Inferior parietal cortex (tissue), 1 donor: ENCODE measurements around the gene IL1RAPL2.
A peak's percentile ranks its signal among the peaks of the same experiment; 100 is the strongest.

Source experiments
- DNase-seq: peaks from one replicate; pipeline ENCODE4 v3.0.0-alpha.2; 2016; ENCODE audit errors: extremely low spot score

IL1RAPL2 gene

GRCh38 chrX:105461016-105461415 lies 895.0 kb downstream of the IL1RAPL2 start:
- DNase-seq = no peak

- no peak for DNase-seq
Measured at GRCh38 chrX:105462186-105462585, 896.2 kb downstream of the IL1RAPL2 start.

DNA sequence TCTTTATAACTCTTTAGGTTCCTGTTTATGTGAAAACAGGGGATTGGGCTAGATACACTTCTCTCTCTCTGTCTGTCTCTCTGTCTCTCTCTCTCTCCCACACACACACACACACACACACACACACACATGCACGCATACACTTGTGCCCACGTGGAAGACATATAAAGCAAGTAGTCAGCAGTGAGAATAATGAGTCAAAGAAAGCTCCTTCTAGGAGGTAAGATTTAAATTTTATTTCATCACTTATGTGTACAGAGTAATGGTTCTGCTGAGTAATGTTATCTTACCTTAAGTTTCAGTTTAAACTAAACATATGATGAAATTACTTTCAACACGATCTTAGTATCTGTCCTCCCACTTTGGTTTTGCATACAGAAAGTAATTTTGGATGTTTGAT lies 897.5 kb downstream of the IL1RAPL2 start:
- DNase-seq = no peak

DNA sequence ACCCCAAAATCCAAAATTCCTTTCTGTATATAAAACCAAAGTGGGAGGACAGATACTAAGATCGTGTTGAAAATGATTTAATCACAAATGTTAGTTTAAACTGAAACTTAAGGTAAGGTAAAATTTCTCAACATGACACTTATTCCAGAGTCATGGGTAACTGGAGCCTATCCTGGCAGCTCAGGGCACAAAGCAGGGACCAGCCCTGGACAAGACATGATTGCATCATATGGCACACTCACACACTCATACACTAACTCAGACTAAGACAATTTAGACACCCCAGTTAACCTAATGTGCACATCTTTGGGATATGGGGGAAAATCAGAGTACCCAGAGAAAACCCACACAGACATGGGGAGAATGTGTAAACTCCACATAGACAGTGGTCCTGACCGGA lies 898.6 kb downstream of the IL1RAPL2 start:
- DNase-seq = no peak

GRCh38 chrX:105468741-105469140 lies 902.7 kb downstream of the IL1RAPL2 start:
- DNase-seq = no peak

- no peak for DNase-seq
Measured at GRCh38 chrX:105471597-105471996, 905.6 kb downstream of the IL1RAPL2 start.

DNA sequence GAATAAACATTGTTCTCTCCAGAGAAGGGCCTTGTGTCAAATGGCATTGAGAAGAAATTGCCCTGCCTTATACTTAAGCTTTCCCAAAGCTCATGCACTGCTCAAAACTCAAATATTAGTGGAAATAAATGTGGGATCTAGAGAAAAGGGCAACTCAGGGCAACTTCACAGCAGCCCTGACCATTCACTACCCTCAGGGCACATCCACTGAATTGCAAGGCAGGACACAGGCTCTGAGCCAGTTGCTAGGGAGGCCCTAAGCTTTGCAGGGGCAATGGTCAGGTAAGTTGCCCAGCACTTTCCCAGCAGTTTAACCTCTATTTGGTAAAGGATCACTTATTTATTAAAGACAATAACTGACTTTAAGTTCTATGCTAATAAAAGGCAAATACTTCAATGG lies 909.8 kb downstream of the IL1RAPL2 start:
- no peak for DNase-seq

- no peak for DNase-seq
Measured at GRCh38 chrX:105477351-105477750, 911.4 kb downstream of the IL1RAPL2 start.

GRCh38 chrX:105480646-105481310 lies 914.8 kb downstream of the IL1RAPL2 start:
- DNase-seq = no peak

GRCh38 chrX:105483011-105483410 lies 917.0 kb downstream of the IL1RAPL2 start:
- DNase-seq = no peak

- no peak for DNase-seq
Measured at GRCh38 chrX:105488716-105489115, 922.7 kb downstream of the IL1RAPL2 start.

GRCh38 chrX:105495376-105495775 lies 929.4 kb downstream of the IL1RAPL2 start:
- DNase-seq = no peak

DNA sequence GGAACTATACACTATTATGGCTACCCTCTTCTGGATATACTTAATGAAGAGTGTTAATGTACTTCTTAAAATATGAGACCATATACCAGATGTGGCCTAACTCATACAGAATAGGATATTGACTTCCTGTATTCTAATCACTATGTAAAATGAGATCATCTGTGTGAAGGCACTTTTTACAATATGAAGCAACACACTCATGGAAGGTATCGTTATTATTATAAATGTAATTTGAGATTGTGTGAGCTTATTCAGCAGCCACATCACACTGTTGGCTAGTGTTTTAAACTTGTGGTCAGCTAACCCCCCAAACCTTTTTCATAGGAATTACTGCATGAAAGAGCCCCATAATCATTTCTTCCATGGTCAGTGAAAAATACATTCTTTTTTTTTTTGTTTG lies 936.3 kb downstream of the IL1RAPL2 start:
- DNase-seq = no peak

GRCh38 chrX:105515561-105515960 lies 949.6 kb downstream of the IL1RAPL2 start:
- DNase-seq = no peak

DNA sequence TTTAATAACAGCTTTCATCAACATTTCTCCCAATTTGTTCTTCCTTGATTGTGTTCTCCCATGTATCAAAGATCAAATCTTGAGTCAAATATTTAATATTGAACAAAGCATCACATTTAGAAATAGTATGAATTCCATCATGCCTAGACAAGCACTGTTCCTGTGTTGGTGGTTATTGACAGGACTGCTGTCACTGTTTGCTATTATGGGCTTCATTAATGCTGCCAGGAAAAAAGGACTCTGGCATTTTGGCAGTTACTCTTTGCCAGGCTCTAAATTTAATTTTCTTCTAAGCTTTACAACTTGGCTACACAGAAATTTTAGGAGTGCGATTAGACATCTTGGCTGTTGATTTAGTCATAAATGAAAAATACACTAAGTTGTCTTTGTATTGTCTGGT lies 960.4 kb downstream of the IL1RAPL2 start:
- DNase-seq = no peak

DNA sequence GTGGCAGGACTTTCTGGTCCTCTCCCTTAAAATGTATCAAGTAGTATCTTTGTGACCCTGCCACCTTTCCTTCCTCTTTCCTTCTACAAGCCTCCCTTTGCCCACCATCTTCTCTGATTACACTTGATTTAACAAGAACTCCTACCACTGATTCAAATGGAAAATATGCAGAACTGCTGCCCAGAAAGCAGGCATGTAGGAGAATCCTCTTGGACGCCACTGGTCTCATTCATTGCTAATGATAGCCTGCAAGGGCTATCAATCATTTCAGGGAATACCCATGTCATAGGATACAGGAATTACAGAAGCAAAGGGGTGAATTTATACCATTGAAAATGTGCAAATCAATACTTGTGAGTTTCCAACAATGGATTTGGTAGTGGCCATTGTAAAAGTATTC lies 961.8 kb downstream of the IL1RAPL2 start:
- no peak for DNase-seq

DNA sequence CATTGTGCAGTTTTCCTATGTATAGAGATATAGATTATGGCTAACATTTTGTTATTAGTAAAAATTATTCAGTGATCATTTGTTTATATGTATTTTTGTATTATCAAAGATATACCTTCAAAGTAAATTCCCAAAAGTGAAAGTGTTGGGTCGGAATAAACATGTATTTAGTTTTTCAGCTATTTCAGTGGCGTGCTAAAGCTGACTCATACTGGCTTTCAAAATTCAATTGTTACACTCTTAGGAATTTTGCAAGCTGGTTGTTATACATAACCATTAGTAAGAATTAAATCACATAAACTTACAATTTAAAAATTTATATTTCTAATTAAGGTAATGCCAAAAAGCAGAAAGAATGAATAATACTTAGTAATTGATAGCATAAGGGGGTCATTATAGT lies 968.0 kb downstream of the IL1RAPL2 start:
- DNase-seq = no peak

GRCh38 chrX:105543283-105543682 lies 977.3 kb downstream of the IL1RAPL2 start:
- DNase-seq = no peak

- no peak for DNase-seq
Measured at GRCh38 chrX:105550043-105550663, 984.2 kb downstream of the IL1RAPL2 start.

- peak; percentile 1 for DNase-seq
Measured at GRCh38 chrX:105552395-105552794, 986.4 kb downstream of the IL1RAPL2 start.

DNA sequence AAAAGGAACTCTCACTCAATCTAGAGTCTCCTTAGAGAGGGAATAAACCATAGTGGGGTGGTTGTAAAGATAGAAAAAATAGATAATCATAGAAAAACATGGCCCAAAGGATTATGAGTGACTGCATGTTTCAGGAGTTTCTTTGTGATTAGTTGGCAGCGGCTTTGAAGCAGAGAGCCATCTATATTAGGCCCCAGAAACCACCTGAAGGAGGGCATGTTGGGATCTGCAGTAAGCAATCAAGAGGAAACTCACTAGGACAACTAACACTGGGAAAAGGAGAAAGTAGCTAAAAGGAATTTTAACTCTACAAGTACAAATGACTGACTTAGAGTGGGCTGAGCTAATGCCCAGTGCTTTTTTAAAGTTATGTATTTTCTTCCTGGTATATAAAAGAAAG lies 987.1 kb downstream of the IL1RAPL2 start:
- no peak for DNase-seq

DNA sequence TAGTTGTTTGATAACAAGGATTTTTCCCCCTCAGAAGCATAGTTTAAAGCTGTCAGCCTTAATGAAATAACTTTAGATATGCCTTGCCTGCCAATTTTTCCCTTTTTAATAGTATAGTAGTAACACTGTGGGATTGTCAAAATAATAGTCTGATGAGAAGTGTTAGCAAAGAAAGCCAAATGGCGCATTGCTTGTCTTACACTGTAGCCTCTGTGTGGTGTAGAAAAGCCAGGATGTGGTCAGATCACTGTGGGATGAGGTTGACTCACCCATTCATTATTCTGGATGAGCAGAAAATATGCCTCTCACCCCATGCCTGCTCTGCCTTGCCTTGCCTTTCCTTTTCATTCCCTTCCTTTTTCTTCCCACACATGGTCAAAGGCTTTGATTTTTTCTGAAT lies 998.5 kb downstream of the IL1RAPL2 start:
- no peak for DNase-seq

DNA sequence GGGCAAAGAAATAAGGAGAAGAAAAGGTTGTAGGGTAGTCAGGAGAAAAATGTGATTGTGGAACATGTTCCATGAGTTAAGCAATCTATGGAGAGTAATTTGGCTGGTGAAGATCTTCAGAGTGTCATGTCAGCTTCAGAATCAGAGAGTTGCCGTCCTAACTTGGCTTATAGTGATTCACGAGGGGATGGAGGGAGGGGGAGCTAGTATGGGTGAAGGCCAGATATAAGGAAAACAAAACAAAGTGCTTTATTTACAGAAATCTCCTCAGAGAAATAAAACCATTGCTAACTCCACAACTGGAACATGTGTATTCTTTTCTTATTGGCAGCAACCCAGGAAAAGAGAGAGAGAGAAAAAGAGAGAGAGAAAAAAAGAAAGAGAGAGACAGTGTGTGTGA lies 999.9 kb downstream of the IL1RAPL2 start:
- no peak for DNase-seq

- no peak for DNase-seq
Measured at GRCh38 chrX:105567082-105567481, 1001.1 kb downstream of the IL1RAPL2 start.
